Calu3 (cell line): Measurements from ENCODE around the gene FAM117B. TPM values are rescaled to one million over a fixed set of nuclear protein-coding genes. Genes with fewer than 3 reads are reported as not detected.

Source experiments
- BruUV-seq: library from RNA; stranded (reverse); fragments of 400-500 nt; replicated peaks from 2 replicates; lab custom pipeline; 2021; lab: Mats Ljungman, UMichigan
- CTCF ChIA-PET: fragments of 300-600 bp; sonication (Branson Sonifier 250); formaldehyde crosslinking; loops from one replicate; lab custom pipeline; 2022; ENCODE audit warnings: antibody characterized with exemption; lab: Charles Lee
- DNase-seq: peaks from one replicate; pipeline ENCODE4 v3.0.0; 2022
- H3K27ac Mint-ChIP-seq: one replicate; pipeline ENCODE4 v1.8.0; 2022; ENCODE audit warnings: mixed read lengths; ENCODE audit not compliant: unreplicated experiment
- H3K27me3 Mint-ChIP-seq: one replicate; pipeline ENCODE4 v1.8.0; 2022; ENCODE audit warnings: mixed read lengths; ENCODE audit not compliant: unreplicated experiment
- H3K36me3 Mint-ChIP-seq: one replicate; pipeline ENCODE4 v1.8.0; 2022; ENCODE audit warnings: mild to moderate bottlenecking, moderate library complexity, mixed read lengths; ENCODE audit not compliant: insufficient read depth, unreplicated experiment
- H3K4me1 Mint-ChIP-seq: one replicate; pipeline ENCODE4 v1.8.0; 2022; ENCODE audit warnings: mild to moderate bottlenecking, low read depth, mixed read lengths; ENCODE audit not compliant: unreplicated experiment
- H3K4me3 Mint-ChIP-seq: one replicate; pipeline ENCODE4 v1.8.0; 2022; ENCODE audit warnings: mild to moderate bottlenecking, low read depth, moderate library complexity, mixed read lengths; ENCODE audit not compliant: unreplicated experiment
- H3K9me3 Mint-ChIP-seq: one replicate; pipeline ENCODE4 v1.8.0; 2022; ENCODE audit warnings: low read depth, mixed read lengths; ENCODE audit not compliant: unreplicated experiment
- CTCF ChIP-seq: fragments of 200-600 bp; IDR thresholded peaks from one replicate; pipeline ENCODE4 v1.8.0; 2022; ENCODE audit warnings: antibody characterized with exemption; ENCODE audit not compliant: unreplicated experiment
- intact Hi-C: fragments of 100-400 bp; cut with micrococcal nuclease; formaldehyde crosslinking; loops from one replicate; pipeline ENCODE4 v1.10.0; 2022; ENCODE audit not compliant: unreplicated experiment
- total RNA-seq: library from RNA; stranded (reverse); gene quantifications from 2 replicates; pipeline ENCODE4 v1.2.3, GENCODE V29; 2022

Gene FAM117B
- total RNA-seq, 1 experiment from 2014 or later: 7.5 TPM

- H3K9me3 Mint-ChIP-seq: no peaks in the 10 kb centered on the region
- TF ChIP-seq CTCF: no peak
- H3K27ac Mint-ChIP-seq: no peak overlapping the region
- H3K4me3 Mint-ChIP-seq: no peak overlapping the region
- no peak for DNase-seq
- CTCF ChIA-PET: no interaction called here
- no peaks in the 10 kb centered on the region for H3K36me3 Mint-ChIP-seq
- H3K4me1 Mint-ChIP-seq: no peaks in the 10 kb centered on the region
- no TSS peak for BruUV-seq
- no peaks in the 10 kb centered on the region for H3K27me3 Mint-ChIP-seq
- intact Hi-C loops: no loop called here
These were observed 137.1 kb downstream of the FAM117B start for GRCh38 chr2:202771741-202772460.

GRCh38 chr2:202773301-202773973 is 138.7 kb downstream of the FAM117B start:
- Mint-ChIP-seq H3K27ac (no peak overlapping the region), H3K9me3 (no peaks in the 10 kb centered on the region), H3K4me3 (no peak overlapping the region), H3K36me3 (no peaks in the 10 kb centered on the region), H3K27me3 (no peaks in the 10 kb centered on the region), H3K4me1 (peaks cover 3% of the 10 kb centered on the region)
- CTCF ChIA-PET: interaction anchor here (0.6 kb wide), 1 partner anchor 576 kb away, joined by 9 read pairs; no protein-coding TSS in a partner anchor
- DNase-seq: no peak
- BruUV-seq: no TSS peak
- intact Hi-C loops: no loop called here
- TF ChIP-seq CTCF: no peak

GRCh38 chr2:202774104-202774503 is 139.3 kb downstream of the FAM117B start:
- Mint-ChIP-seq H3K27ac (no peak overlapping the region), H3K27me3 (no peaks in the 10 kb centered on the region), H3K4me1 (peaks cover 9% of the 10 kb centered on the region), H3K36me3 (no peaks in the 10 kb centered on the region), H3K4me3 (no peak overlapping the region), H3K9me3 (no peaks in the 10 kb centered on the region)
- DNase-seq: no peak
- CTCF ChIA-PET: interaction anchor here (0.6 kb wide), 1 partner anchor 577 kb away, joined by 9 read pairs; no protein-coding TSS in a partner anchor
- TF ChIP-seq CTCF: no peak
- BruUV-seq: no TSS peak
- intact Hi-C loops: no loop called here

GRCh38 chr2:202778217-202778616 is 143.4 kb downstream of the FAM117B start:
- no peaks in the 10 kb centered on the region for H3K36me3 Mint-ChIP-seq
- no peak overlapping the region for H3K27ac Mint-ChIP-seq
- H3K4me3 Mint-ChIP-seq: no peak overlapping the region
- H3K9me3 Mint-ChIP-seq: no peaks in the 10 kb centered on the region
- H3K4me1 Mint-ChIP-seq: peaks cover 34% of the 10 kb centered on the region
- CTCF ChIA-PET: no interaction called here
- TF ChIP-seq CTCF: no peak
- DNase-seq: no peak
- no TSS peak for BruUV-seq
- intact Hi-C loops: no loop called here
- no peaks in the 10 kb centered on the region for H3K27me3 Mint-ChIP-seq
